Activated CD4-positive, alpha-beta T cell treated with anti-CD3 and anti-CD28 coated beads, Interleukin-2, Interleukin-4, amounts not matched to agents 100 ng/mL and 50 ng/mL, durations not matched to agents 16 hours and 8 hours (primary cell): ENCODE results near the gene KRTAP4-2.
A peak's percentile ranks its signal among the peaks of the same experiment; 100 is the strongest.
"Not testable (repeated sequence)": the region's sequence is repeated elsewhere in the genome, so short reads cannot be mapped to it uniquely, and the experiment has no call there.

ENCODE experiments used
- DNase-seq: peaks from one replicate; pipeline ENCODE4 v3.0.0-alpha.2; 2020; ENCODE audit warnings: low spot score

The KRTAP4-2 gene

GRCh38 chr17:41177727-41178271, at the start of gene KRTAP4-2:
KRTAP4-2 (minus strand) TSS chr17:41178221; CDS start chr17:41178164, 57 bp downstream.
- DNase-seq, result no peak

GRCh38 chr17:41226598-41227095, 48.6 kb upstream of the KRTAP4-2 start, which contains the start of gene KRTAP9-2:
KRTAP9-2 (plus strand) TSS chr17:41226648; CDS start chr17:41226655, 7 bp downstream.
- not testable (repeated sequence) for DNase-seq

- no peak for DNase-seq
These were observed 48.0 kb upstream of the KRTAP4-2 start for GRCh38 chr17:41226051-41226450.

GRCh38 chr17:41223821-41224220, 45.8 kb upstream of the KRTAP4-2 start:
- DNase-seq, result no peak

- DNase-seq, result no peak
These were observed 37.7 kb upstream of the KRTAP4-2 start for GRCh38 chr17:41215681-41216080.

GRCh38 chr17:41212524-41213169, 34.6 kb upstream of the KRTAP4-2 start:
- DNase-seq, result no peak

GRCh38 chr17:41211845-41212466, 33.9 kb upstream of the KRTAP4-2 start:
- peak; percentile 5 for DNase-seq

GRCh38 chr17:41199421-41200078, 21.5 kb upstream of the KRTAP4-2 start:
- DNase-seq, result no peak

GRCh38 chr17:41196068-41196467, 18.0 kb upstream of the KRTAP4-2 start:
- DNase-seq, result no peak

- no peak for DNase-seq
These were observed 12.3 kb upstream of the KRTAP4-2 start for GRCh38 chr17:41190328-41190727.

- DNase-seq, result not testable (repeated sequence)
These were observed 11.9 kb upstream of the KRTAP4-2 start, which contains the start of gene KRTAP9-1 for GRCh38 chr17:41189837-41190318. KRTAP9-1 (plus strand) TSS chr17:41189887; CDS start chr17:41189887, 0 bp downstream.

GRCh38 chr17:41186872-41187271, 8.9 kb upstream of the KRTAP4-2 start:
- no peak for DNase-seq

GRCh38 chr17:41185001-41185400, 7.0 kb upstream of the KRTAP4-2 start:
- DNase-seq, result no peak

- DNase-seq, result no peak
These were observed 6.5 kb upstream of the KRTAP4-2 start, which contains the start of gene KRTAP4-1 for GRCh38 chr17:41184480-41184961. KRTAP4-1 (minus strand) TSS chr17:41184911; CDS start chr17:41184854, 57 bp downstream.

- DNase-seq, result no peak
These were observed 1.0 kb upstream of the KRTAP4-2 start for GRCh38 chr17:41178843-41179616.

- DNase-seq, result no peak
These were observed 320 bp upstream of the KRTAP4-2 start for GRCh38 chr17:41178341-41178740.

GRCh38 chr17:41176744-41177387, 1.2 kb downstream of the KRTAP4-2 start:
- DNase-seq, result no peak

- no peak for DNase-seq
These were observed 6.1 kb downstream of the KRTAP4-2 start for GRCh38 chr17:41171886-41172285.

GRCh38 chr17:41168121-41168520, 9.9 kb downstream of the KRTAP4-2 start, which contains the start of gene KRTAP4-3:
KRTAP4-3 (minus strand) TSS chr17:41168221; CDS start chr17:41168172, 49 bp downstream.
- DNase-seq, result no peak

GRCh38 chr17:41167561-41167960, 10.5 kb downstream of the KRTAP4-2 start:
- no peak for DNase-seq

GRCh38 chr17:41163828-41164227, 14.2 kb downstream of the KRTAP4-2 start:
- DNase-seq, result no peak
